GM19324 (cell line): ENCODE data around the gene STAG1.

Experiments
- ATAC-seq: cut with Tn5 transposase; IDR thresholded peaks from one replicate; pipeline ENCODE4 v1.9.1; 2021; ENCODE audit warnings: mild to moderate bottlenecking, moderate library complexity; ENCODE audit not compliant: unreplicated experiment, low FRiP score

The STAG1 gene

DNA sequence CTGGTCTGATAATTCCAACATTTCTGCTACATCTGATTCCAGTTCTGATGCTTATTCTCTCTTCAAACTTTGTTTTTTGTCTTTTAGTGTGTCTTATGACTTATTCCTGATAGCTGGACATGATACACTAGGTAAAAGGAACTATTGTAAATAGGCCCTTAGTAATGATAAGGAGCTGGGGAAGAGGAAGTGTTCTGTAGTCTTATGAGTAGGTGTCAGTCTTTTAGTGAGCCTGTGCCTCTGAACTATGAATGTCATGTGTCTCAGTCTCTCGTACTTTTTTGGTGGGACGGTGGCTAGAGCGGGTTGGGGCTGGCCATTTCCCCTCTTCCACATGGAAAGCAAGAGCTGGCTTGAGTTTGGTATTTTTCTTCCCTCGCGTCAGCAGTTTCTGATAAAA lies 460.9 kb downstream of the STAG1 start:
- ATAC-seq = no peak
